HepG2 (cell line): ENCODE measurements around the gene TMEM271. TPM values are rescaled to one million over a fixed set of nuclear protein-coding genes. Genes with fewer than 3 reads are reported as not detected.

Experiments
- ATAC-seq: fragments of 200-7000 bp; cut with Tn5 transposase; 3 replicates; pipeline ENCODE4 v1.9.1; 2020; ENCODE audit warnings: mild to moderate bottlenecking, moderate library complexity
- BruUV-seq: library from RNA; stranded (reverse); fragments of 400-500 nt; replicated peaks from 2 replicates; lab custom pipeline; 2021; lab: Mats Ljungman, UMichigan
- CTCF ChIA-PET: fragments of 300-600 bp; formaldehyde crosslinking; extraction: SDS; loops from one replicate; lab custom pipeline; 2021; ENCODE audit warnings: low total read pairs, inconsistent platforms, low intra/inter-chr PET ratio; lab: Yijun Ruan, JAX
- POLR2A ChIA-PET: fragments of 350-600 bp; sonication (Branson Sonifier 250); formaldehyde crosslinking; loops from one replicate; lab custom pipeline; 2020; ENCODE audit warnings: antibody characterized with exemption, inconsistent platforms; lab: Yijun Ruan, JAX
- DNase-seq: peaks from one replicate; pipeline ENCODE4 v3.0.0-alpha.2; 2015; ENCODE audit warnings: low spot score
- FAIRE-seq: peaks from 3 replicates; lab custom pipeline; 2011; peaks lifted over from hg19 to GRCh38; lab: Jason Lieb, UNC
- H2AFZ ChIP-seq: one replicate; pipeline ENCODE4 v1.6.1; 2011; ENCODE audit warnings: low read length, inconsistent platforms
- H3K27ac ChIP-seq: fragments of 300-600 bp; 3 replicates; pipeline ENCODE4 v1.8.0; 2011; ENCODE audit warnings: mixed run types, mild to moderate bottlenecking, mixed read lengths, low read length, inconsistent platforms; ENCODE audit not compliant: insufficient read depth; ENCODE audit errors: extremely low read length
- H3K27me3 ChIP-seq, 2 experiments: fragments of 200-600 bp in 1 of 2; 2 replicates in 1 of 2; 3 replicates in 1 of 2; pipeline versions ENCODE4 v1.6.0 to v1.8.0; 2011; ENCODE audit warnings: low read length in 2 of 2, mild to moderate bottlenecking in 2 of 2, moderate library complexity in 2 of 2, inconsistent platforms in 1 of 2; ENCODE audit not compliant: insufficient read depth in 2 of 2, control insufficient read depth in 1 of 2
- H3K36me3 ChIP-seq, 2 experiments: fragments of 200-600 bp in 1 of 2; replicated peaks in 1 of 2; 2 replicates in 1 of 2; 3 replicates in 1 of 2; pipeline versions ENCODE4 v1.5.1 to v1.8.0; 2011; ENCODE audit warnings: low read length in 2 of 2, inconsistent platforms in 1 of 2; ENCODE audit not compliant: insufficient read depth in 2 of 2, control insufficient read depth in 1 of 2
- H3K4me1 ChIP-seq: 2 replicates; pipeline ENCODE4 v1.5.1; 2012; ENCODE audit warnings: low read length, inconsistent platforms; ENCODE audit not compliant: insufficient read depth
- H3K4me2 ChIP-seq: 2 replicates; pipeline ENCODE4 v1.6.0; 2011; ENCODE audit warnings: low read depth, low read length, inconsistent platforms
- H3K4me3 ChIP-seq, 3 experiments: fragments of 200-600 bp in 1 of 3; sonication (generic), shearing (Covaris generic) in 1 of 3; replicated peaks in 1 of 3; 2 replicates each; pipeline ENCODE4 v1.5.1; 2011 to 2016; ENCODE audit warnings: low read length in 3 of 3, inconsistent platforms in 2 of 3, low read depth in 2 of 3, mild to moderate bottlenecking in 2 of 3, control low read depth in 1 of 3, mixed read lengths in 1 of 3; ENCODE audit not compliant: insufficient read depth in 1 of 3
- H3K79me2 ChIP-seq: one replicate; pipeline ENCODE4 v1.6.1; 2011; ENCODE audit warnings: low read length, inconsistent platforms; ENCODE audit not compliant: insufficient read depth
- H3K9ac ChIP-seq: 2 replicates; pipeline ENCODE4 v1.6.0; 2011; ENCODE audit warnings: mild to moderate bottlenecking, low read depth, low read length, inconsistent platforms; ENCODE audit not compliant: insufficient read depth
- H3K9me3 ChIP-seq: 2 replicates; pipeline ENCODE4 v1.5.1; 2012; ENCODE audit warnings: mild to moderate bottlenecking, low read length
- H4K20me1 ChIP-seq: 2 replicates; pipeline ENCODE4 v1.6.0; 2011; ENCODE audit warnings: inconsistent platforms, mild to moderate bottlenecking, low read length, moderate library complexity; ENCODE audit not compliant: insufficient read depth
- GATAD1 ChIP-seq: IDR thresholded peaks from 2 replicates; pipeline ENCODE4 v1.6.1; 2016; ENCODE audit warnings: missing genetic modification reagents, missing compliant biosample characterization
- HMGA1 ChIP-seq: sonication (generic); formaldehyde crosslinking; conservative IDR thresholded peaks from 2 replicates; pipeline ENCODE4 v1.4.0; 2020; ENCODE audit warnings: missing genetic modification reagents
- KAT8 ChIP-seq: IDR thresholded peaks from 2 replicates; pipeline ENCODE4 v1.6.1; 2016; ENCODE audit warnings: missing genetic modification reagents, missing compliant biosample characterization
- RBM39 ChIP-seq: fragments of 200-400 bp; formaldehyde crosslinking; IDR thresholded peaks from one replicate; pipeline ENCODE4 v1.6.1; 2018; ENCODE audit warnings: antibody characterized with exemption, mild to moderate bottlenecking, low read depth, low read length; ENCODE audit not compliant: poor library complexity, severe bottlenecking
- SMARCE1 ChIP-seq: fragments of 450-650 bp; IDR thresholded peaks from 2 replicates; pipeline ENCODE4 v1.6.1; 2017; ENCODE audit warnings: borderline replicate concordance
- SP1 ChIP-seq, 2 experiments: fragments of 450-650 bp in 1 of 2; sonication (generic) in 1 of 2; formaldehyde crosslinking in 1 of 2; IDR thresholded peaks; 2 replicates each; pipeline versions ENCODE4 v1.4.0 to v1.6.1; 2016 to 2020; ENCODE audit warnings: missing genetic modification reagents in 1 of 2
- TOE1 ChIP-seq: sonication (generic); formaldehyde crosslinking; IDR thresholded peaks from 2 replicates; pipeline ENCODE4 v1.4.0; 2020; ENCODE audit warnings: mild to moderate bottlenecking, missing genetic modification reagents
- ZMAT3 ChIP-seq: sonication (generic); formaldehyde crosslinking; conservative IDR thresholded peaks from 2 replicates; pipeline ENCODE4 v1.7.0; 2021; ENCODE audit warnings: missing genetic modification reagents
- ZNF709 ChIP-seq: sonication (generic); formaldehyde crosslinking; IDR thresholded peaks from 2 replicates; pipeline ENCODE4 v1.5.0; 2020; ENCODE audit warnings: mild to moderate bottlenecking, missing genetic modification reagents
- WGBS: methylation state at CpG from one replicate; pipeline ENCODE4 v1.1.6; 2017; ENCODE audit warnings: low lambda C conversion rate; 5-methylcytosine and 5-hydroxymethylcytosine counted together
- in situ Hi-C: cut with HindIII; loops from 2 replicates; pipeline ENCODE4 v1.10.0; 2017; ENCODE audit warnings: low pct_unique_long_range_greater_than_20kb; ENCODE audit not compliant: extremely low pct_ligation_motif_present
- intact Hi-C: fragments of 100-400 bp; cut with micrococcal nuclease; formaldehyde crosslinking; loops from one replicate; pipeline ENCODE4 v1.10.0; 2022; ENCODE audit not compliant: unreplicated experiment
- polyA plus RNA-seq, 8 experiments: library from polyadenylated mRNA; depleted of rRNA in 3 of 8; stranded (reverse) in 7 of 8; unstranded in 1 of 8; fragments of >200 nt; fragmentation: Illumina TruSeq in 4 of 8; extraction: Trizol in 4 of 8; gene quantifications; 2 replicates each; pipeline versions ENCODE4 v1.2.1 to v1.2.3, GENCODE V29; 2011 to 2016; ENCODE audit warnings: low read depth in 4 of 8, missing spikeins in 1 of 8, mixed read lengths in 1 of 8; ENCODE audit not compliant: insufficient read depth in 1 of 8
- total RNA-seq, 5 experiments: library from RNA; depleted of rRNA; stranded (reverse); fragments of >200 nt; fragmentation: Illumina TruSeq; extraction: Trizol; gene quantifications; 2 replicates each; pipeline ENCODE4 v1.2.3, GENCODE V29; 2016; ENCODE audit warnings: low read depth in 1 of 5
- TF ChIP-seq, protein P1 (sequence below): sonication (generic); formaldehyde crosslinking; IDR thresholded peaks from 2 replicates; pipeline ENCODE4 v1.4.0; 2020; ENCODE audit warnings: missing genetic modification reagents, borderline replicate concordance

TMEM271 gene
- total and polyA plus RNA-seq, 2 of the 13 experiments (the other 11 are each of a cell fraction or from before 2014, with no cell fraction given), result not detected

DNA sequence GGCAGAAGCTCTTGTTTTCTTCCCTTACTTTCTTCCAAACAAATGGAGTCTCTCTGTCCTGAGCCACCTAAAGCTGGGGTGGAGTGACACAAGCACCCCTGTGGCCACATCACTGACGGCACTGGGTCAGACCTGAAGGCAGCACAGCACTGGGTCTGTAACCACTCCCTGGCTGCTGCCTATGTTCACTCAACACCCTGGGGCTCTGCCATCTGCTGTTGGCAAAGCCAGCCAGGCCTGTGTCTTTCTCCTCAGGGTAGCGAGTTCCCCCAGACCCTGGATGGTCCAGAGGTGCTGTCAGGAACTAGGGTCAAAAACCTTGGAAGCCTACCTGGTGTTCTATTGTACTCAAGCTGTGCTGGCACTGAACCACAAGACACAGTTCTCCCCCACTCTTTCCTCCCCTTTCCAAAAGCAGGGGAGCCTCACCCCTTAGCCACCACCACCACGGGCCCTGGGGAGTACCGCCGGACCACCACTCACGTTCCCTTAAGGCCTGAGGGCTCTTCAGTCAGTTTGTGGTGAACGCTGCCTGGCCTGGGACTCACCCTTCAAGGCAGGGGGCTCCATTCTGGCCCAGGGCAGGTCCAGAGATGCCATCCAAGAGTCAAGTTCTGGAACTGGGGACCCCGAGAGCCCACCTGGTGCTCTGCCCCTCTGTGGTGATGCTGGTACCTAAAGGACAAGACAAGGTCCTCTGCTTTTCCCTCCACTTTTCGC, 31.5 kb downstream of the TMEM271 start:
- Histone ChIP-seq H3K4me2 (no peak overlapping the region), H3K4me1 (no peaks in the 10 kb centered on the region), H3K79me2 (no peaks in the 10 kb centered on the region)
- BruUV-seq, result no TSS peak
- in situ Hi-C loops, result no loop called here
- TF ChIP-seq SP1 (IDR thresholded peaks at IDR 0.05) (no peak), SP1 (CRISPR knock-in tag; IDR thresholded peaks at IDR 0.05) (no peak), GATAD1 (CRISPR knock-in tag) (no peak), KAT8 (no peak), ZMAT3 (CRISPR knock-in tag) (no peak), ZNF709 (CRISPR knock-in tag) (no peak), HMGA1 (CRISPR knock-in tag) (no peak), RBM39 (no peak), SMARCE1 (no peak), TOE1 (CRISPR knock-in tag) (no peak)
- TF ChIP-seq, protein P1, sequence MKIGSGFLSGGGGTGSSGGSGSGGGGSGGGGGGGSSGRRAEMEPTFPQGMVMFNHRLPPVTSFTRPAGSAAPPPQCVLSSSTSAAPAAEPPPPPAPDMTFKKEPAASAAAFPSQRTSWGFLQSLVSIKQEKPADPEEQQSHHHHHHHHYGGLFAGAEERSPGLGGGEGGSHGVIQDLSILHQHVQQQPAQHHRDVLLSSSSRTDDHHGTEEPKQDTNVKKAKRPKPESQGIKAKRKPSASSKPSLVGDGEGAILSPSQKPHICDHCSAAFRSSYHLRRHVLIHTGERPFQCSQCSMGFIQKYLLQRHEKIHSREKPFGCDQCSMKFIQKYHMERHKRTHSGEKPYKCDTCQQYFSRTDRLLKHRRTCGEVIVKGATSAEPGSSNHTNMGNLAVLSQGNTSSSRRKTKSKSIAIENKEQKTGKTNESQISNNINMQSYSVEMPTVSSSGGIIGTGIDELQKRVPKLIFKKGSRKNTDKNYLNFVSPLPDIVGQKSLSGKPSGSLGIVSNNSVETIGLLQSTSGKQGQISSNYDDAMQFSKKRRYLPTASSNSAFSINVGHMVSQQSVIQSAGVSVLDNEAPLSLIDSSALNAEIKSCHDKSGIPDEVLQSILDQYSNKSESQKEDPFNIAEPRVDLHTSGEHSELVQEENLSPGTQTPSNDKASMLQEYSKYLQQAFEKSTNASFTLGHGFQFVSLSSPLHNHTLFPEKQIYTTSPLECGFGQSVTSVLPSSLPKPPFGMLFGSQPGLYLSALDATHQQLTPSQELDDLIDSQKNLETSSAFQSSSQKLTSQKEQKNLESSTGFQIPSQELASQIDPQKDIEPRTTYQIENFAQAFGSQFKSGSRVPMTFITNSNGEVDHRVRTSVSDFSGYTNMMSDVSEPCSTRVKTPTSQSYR (CRISPR knock-in tag), result no peak
- TF ChIP-seq, all 625 proteins: peak for 0
- 23% methylated on average over 4 of the region's 9 CpGs for WGBS
- no peak for FAIRE-seq
- ATAC-seq, result peak; percentile 29
- Histone ChIP-seq H3K9me3 (no peaks in the 10 kb centered on the region), H2AFZ (no peak overlapping the region), H4K20me1 (no peaks in the 10 kb centered on the region), H3K4me3 (no peak overlapping the region), H3K36me3 (no peaks in the 10 kb centered on the region), H3K9ac (no peak overlapping the region), H3K27ac (no peak overlapping the region), H3K27me3 (peaks cover 2 to 5% of the 10 kb centered on the region in 2 experiments; a peak in 3 of 5 replicates)
- no peak for DNase-seq
- CTCF ChIA-PET, result no interaction called here
- intact Hi-C loops, result no loop called here
- POLR2A ChIA-PET, result no interaction called here
